ENCODE measurements around the gene ACOT7.

DNA sequence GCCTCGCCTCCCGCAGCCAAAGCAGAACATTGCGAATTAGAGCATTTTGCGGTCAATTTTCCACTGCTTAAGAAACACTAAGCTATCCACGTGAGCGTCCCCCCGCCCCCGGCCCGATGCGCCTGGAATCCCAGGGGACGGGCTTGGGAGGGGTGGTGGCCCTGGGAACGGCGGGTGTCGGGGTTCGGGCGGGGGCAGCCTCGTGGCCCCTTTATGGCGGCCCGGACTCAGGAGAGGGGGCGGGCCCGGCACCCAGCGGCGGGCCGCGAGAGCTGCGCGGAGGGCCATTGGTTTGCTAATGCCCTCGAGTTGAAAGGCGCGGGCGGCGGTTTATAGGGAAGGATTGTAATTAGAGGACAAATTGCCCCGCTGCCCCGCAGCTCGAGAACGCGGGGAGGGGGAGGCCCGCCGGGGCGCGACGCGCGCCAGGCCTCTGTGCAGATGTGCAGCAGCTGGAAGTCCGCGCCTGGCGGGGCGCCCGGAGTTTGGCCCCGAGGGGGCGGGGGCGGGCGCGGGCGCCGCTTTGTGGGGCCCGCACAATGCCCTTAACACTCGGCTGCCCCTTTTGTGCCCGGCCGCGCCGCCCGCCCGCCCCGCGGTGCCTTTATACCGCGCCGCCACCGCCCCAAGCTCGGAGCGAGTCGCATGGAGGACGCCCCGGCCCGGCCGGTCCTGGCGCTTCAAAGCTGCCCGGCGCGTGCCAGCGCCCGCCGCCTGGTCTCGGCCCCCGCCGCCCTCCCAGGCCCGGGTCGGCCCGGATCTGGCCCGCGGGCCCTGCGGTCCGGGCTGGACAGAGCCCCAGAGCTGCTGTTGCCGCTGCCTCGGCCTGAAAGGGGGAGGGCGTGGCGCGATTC is 151.5 kb downstream of the ACOT7 start:
- TF ChIP-seq, protein P1, sequence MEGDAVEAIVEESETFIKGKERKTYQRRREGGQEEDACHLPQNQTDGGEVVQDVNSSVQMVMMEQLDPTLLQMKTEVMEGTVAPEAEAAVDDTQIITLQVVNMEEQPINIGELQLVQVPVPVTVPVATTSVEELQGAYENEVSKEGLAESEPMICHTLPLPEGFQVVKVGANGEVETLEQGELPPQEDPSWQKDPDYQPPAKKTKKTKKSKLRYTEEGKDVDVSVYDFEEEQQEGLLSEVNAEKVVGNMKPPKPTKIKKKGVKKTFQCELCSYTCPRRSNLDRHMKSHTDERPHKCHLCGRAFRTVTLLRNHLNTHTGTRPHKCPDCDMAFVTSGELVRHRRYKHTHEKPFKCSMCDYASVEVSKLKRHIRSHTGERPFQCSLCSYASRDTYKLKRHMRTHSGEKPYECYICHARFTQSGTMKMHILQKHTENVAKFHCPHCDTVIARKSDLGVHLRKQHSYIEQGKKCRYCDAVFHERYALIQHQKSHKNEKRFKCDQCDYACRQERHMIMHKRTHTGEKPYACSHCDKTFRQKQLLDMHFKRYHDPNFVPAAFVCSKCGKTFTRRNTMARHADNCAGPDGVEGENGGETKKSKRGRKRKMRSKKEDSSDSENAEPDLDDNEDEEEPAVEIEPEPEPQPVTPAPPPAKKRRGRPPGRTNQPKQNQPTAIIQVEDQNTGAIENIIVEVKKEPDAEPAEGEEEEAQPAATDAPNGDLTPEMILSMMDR (IDR thresholded peaks at IDR 0.05) = no peak
- TF ChIP-seq EZH2 (IDR thresholded peaks at IDR 0.05; ENCODE audit: borderline replicate concordance, insufficient read depth, low read depth, low read length, poor library complexity, severe bottlenecking) = peak; percentile 89
